ENCODE measurements around the gene ITPKB.

ITPKB gene

DNA sequence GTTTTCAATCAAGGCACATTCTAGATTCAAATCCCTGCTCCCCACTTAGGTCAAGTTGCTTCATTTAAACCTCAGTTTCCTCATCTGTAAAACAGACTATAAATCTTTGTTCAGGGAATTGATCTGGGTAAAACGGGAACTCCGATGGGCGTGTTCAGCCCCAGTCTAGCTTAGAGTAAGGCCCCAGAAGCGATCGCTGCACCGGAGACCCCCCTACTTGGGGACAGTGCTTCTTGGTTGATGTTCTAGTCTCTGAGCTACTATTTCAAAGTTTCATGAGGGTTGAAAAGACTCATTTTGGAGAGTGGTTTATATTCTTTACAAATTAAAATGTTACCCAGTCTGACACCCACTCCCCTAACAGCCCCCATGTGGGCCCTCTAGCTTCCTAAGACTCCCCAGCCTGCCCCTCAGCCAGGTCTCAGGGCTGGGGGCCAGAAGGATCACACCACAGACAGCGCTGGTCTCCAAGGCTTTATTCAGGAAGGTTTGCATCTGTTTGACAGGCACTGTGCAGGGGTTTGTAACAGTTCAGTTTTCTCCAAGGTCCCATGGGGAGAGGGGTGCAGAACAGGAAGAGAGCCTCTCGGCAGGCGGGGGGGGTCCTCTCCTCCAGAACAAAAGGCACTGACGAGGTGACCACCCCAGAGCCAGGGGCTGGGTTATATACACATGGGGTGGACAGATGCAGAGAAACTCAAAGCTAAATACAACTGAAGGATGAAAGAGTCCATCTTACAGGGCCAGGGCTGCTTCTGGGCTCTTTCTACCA lies 107.7 kb downstream of the ITPKB start:
- TF ChIP-seq, protein P1, sequence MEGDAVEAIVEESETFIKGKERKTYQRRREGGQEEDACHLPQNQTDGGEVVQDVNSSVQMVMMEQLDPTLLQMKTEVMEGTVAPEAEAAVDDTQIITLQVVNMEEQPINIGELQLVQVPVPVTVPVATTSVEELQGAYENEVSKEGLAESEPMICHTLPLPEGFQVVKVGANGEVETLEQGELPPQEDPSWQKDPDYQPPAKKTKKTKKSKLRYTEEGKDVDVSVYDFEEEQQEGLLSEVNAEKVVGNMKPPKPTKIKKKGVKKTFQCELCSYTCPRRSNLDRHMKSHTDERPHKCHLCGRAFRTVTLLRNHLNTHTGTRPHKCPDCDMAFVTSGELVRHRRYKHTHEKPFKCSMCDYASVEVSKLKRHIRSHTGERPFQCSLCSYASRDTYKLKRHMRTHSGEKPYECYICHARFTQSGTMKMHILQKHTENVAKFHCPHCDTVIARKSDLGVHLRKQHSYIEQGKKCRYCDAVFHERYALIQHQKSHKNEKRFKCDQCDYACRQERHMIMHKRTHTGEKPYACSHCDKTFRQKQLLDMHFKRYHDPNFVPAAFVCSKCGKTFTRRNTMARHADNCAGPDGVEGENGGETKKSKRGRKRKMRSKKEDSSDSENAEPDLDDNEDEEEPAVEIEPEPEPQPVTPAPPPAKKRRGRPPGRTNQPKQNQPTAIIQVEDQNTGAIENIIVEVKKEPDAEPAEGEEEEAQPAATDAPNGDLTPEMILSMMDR (IDR thresholded peaks at IDR 0.05; ENCODE audit: low read depth, low read length) = no peak
- no peak overlapping the region for H3K4me3 ChIP-seq (replicated peaks in 1 of 2; ENCODE audit: low read depth in 2 of 2, low read length in 2 of 2)
- no peak for DNase-seq (ENCODE audit: low read depth in 2 of 2)

DNA sequence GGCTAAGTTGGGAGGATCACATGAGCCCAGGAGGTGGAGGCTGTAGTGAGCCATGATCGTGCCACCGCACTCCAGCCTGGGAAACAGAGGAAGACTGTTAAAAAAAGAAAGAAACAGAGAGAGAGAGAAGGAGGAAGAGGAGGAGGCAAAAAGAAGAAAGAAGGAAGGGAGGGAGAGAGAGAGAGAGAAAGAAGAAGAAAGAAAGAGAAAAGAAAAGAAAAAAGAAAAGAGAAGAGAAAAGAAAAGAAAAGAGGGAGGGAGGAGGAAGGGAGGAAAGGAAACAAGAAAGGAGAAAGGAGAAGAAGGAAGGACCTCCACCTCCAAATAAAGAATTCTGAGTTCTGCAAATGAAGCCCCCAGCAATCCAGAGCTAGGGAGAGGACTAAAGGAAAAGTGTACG lies 108.5 kb downstream of the ITPKB start:
- DNase-seq (ENCODE audit: low read depth in 2 of 2) = no peak
- H3K4me3 ChIP-seq (replicated peaks in 1 of 2; ENCODE audit: low read depth in 2 of 2, low read length in 2 of 2) = no peak overlapping the region
- TF ChIP-seq, protein P1 (IDR thresholded peaks at IDR 0.05; ENCODE audit: low read depth, low read length) = no peak

DNA sequence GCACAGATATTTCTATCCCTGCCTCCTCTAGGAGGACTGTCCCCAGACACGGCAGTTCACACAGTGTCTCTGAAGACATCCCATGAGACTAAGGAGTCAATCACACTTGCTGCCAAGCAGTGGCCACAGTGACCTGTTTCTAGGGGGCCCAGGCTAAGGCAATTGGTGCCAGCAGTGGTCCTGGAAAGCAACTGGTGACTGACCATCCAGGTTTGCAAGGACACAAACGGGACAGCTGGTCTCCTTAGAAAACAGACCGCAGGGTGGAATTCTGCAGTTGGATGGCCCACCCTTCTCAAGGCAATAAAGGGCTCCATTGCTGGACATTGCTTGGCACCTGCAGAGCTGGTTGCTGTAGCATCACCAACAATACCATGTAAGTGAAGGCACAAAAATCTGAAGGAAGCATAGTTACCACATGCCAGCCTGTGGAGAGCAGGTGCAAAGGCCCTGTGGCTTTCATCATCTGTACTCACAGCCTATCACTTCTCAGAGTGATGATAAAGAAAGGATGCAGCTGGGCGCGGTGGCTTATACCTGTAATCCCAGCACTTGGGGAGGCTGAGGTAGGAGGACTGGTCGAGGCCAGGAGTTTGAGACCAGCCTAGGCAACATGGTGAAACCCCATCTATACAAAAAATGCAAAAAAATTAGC lies 109.1 kb downstream of the ITPKB start:
- TF ChIP-seq, protein P1 (IDR thresholded peaks at IDR 0.05; ENCODE audit: low read depth, low read length) = no peak

DNA sequence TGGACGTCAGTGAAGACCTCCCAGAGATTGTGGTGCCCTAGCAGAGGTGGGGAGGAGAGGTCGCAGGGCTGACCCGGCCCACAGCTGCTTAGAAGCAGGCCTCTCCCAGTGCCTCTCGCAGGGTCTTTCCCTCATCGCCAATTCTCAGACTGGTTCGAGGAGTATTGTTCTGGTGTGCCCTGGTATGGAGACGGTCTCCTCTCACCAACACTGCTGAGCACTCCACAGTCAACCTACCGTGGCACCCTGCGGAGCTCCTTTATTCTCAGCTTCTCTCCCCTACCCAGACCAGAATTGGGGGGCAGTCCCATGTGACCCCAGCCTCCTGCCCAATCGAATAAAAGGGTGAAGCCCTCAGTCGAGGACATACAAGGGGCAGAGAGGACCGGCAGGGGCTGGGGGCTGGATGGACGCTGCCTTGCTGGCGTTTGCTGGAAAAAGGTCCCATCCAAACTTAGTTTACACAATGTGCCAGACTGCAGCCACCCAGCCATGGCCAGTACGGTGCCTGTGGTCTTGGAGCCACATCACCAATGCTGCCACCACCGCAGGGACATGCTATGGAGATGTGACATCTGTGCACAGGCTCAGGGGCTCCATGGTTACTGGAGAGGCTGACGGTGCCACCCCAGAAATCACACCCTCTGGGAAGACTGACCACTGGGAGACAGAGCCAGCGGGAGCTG lies 109.7 kb downstream of the ITPKB start:
- TF ChIP-seq, protein P1 (IDR thresholded peaks at IDR 0.05; ENCODE audit: low read depth, low read length) = no peak
- H3K4me3 ChIP-seq (replicated peaks in 1 of 2; ENCODE audit: low read depth in 2 of 2, low read length in 2 of 2) = no peak overlapping the region
- no peak for DNase-seq (ENCODE audit: low read depth in 2 of 2)

More for the DNA sequence above, 109.1 kb downstream of the ITPKB start:
- DNase-seq (ENCODE audit: low read depth in 2 of 2) = no peak
- no peak overlapping the region for H3K4me3 ChIP-seq (replicated peaks in 1 of 2; ENCODE audit: low read depth in 2 of 2, low read length in 2 of 2)

DNA sequence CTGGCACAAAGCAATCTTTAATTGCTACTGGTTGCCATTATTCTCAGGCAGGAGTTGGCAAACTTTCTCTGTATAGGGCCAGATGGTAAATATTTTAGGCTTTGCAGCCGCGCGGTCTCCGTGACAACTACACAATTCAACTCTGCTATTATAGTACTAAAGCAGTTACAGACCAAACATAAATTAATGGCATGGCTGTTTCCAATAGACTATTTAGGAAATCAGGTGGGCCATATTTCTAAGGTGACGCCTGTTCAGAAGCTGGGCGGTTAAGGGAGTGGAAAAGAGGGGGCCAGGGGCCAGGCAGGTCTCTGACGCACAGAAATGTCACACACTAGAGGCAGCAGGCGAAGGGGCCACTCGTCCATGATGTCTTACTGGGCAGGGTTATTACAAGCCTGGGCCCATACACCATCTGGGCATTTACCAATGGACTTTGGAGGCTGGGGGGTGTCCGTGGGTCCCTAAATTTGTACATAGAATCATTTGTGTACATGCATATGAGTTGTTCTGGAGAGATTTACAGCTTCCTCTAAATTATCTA lies 110.4 kb downstream of the ITPKB start:
- DNase-seq (ENCODE audit: low read depth in 2 of 2) = no peak
- TF ChIP-seq, protein P1 (IDR thresholded peaks at IDR 0.05; ENCODE audit: low read depth, low read length) = no peak
- H3K4me3 ChIP-seq (replicated peaks in 1 of 2; ENCODE audit: low read depth in 2 of 2, low read length in 2 of 2) = no peak overlapping the region

DNA sequence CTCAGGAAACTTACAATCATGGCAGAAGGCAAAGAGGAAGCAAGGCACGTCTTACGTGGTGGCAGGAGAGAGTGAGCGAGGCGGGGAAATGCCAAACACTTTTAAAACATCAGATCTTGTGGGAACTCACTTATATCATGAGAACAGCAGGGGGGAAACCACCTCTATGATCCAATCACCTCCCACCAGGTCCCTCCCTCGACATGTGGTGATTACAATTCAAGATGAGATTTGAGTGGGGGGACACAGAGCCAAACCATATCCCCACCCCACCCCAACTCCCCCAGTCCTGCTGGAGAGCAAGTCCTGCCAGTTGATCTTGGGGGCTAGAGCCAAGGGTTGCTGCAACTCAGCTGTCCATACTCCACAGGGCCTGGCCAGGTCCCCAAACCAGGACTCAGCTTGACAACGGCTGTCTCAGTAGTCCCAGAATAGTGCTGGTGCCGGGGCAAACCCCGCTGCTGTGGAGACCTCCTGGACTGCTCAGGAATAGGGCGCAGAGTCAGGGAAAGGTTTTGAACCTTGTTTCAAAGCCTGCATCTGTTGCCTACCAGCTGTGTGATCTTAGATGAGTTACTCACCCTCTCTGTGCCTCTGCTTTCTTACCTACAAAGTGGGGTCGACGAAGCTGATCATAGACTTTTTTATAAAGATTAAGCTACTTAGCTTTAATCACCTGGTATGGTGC lies 111.0 kb downstream of the ITPKB start:
- TF ChIP-seq, protein P1 (IDR thresholded peaks at IDR 0.05; ENCODE audit: low read depth, low read length) = no peak
- no peak for DNase-seq (ENCODE audit: low read depth in 2 of 2)
- H3K4me3 ChIP-seq (replicated peaks in 1 of 2; ENCODE audit: low read depth in 2 of 2, low read length in 2 of 2) = no peak overlapping the region
